Activated CD8-positive, alpha-beta T cell treated with anti-CD3 and anti-CD28 coated beads, Interleukin-2, amount 10 ng/mL, durations not matched to agents 7 days and 5 days (primary cell): ENCODE data around the gene PLCXD1. TPM values are rescaled to one million over a fixed set of nuclear protein-coding genes. Genes with fewer than 3 reads are reported as not detected.
A peak's percentile ranks its signal among the peaks of the same experiment; 100 is the strongest.
"Not testable (repeated sequence)": the region's sequence is repeated elsewhere in the genome, so short reads cannot be mapped to it uniquely, and the experiment has no call there.

Source experiments
- ATAC-seq: fragments of 150-1000 bp; cut with Tn5 transposase; one replicate; pipeline ENCODE4 v1.10.0; 2021; ENCODE audit warnings: moderate library complexity
- CTCF ChIA-PET: fragments of 350-600 bp; sonication (Branson Sonifier 250); formaldehyde crosslinking; loops from one replicate; lab custom pipeline; 2021; ENCODE audit warnings: antibody characterized with exemption; lab: Charles Lee
- POLR2A ChIA-PET: fragments of 350-600 bp; sonication (Branson Sonifier 250); formaldehyde crosslinking; loops from one replicate; lab custom pipeline; 2021; ENCODE audit warnings: antibody characterized with exemption; lab: Charles Lee
- DNase-seq: peaks from one replicate; pipeline ENCODE4 v3.0.0-alpha.2; 2020
- H3K27ac Mint-ChIP-seq: one replicate; pipeline ENCODE4 v1.8.0; 2021; ENCODE audit warnings: mild to moderate bottlenecking, mixed read lengths
- H3K27me3 Mint-ChIP-seq: one replicate; pipeline ENCODE4 v1.8.0; 2021; ENCODE audit warnings: low read depth, mixed read lengths
- H3K36me3 Mint-ChIP-seq: one replicate; pipeline ENCODE4 v1.8.0; 2021; ENCODE audit warnings: low read depth, mixed read lengths
- H3K4me1 Mint-ChIP-seq: one replicate; pipeline ENCODE4 v1.8.0; 2021; ENCODE audit warnings: low read depth, mixed read lengths
- H3K4me3 Mint-ChIP-seq: one replicate; pipeline ENCODE4 v1.8.0; 2021; ENCODE audit warnings: mild to moderate bottlenecking, mixed read lengths
- H3K9me3 Mint-ChIP-seq: one replicate; pipeline ENCODE4 v1.8.0; 2022; ENCODE audit warnings: mixed read lengths; ENCODE audit not compliant: insufficient read depth
- total RNA-seq, 2 experiments: library from RNA; stranded (reverse); gene quantifications; one replicate each; pipeline ENCODE4 v1.2.3, GENCODE V29; 2021

Gene PLCXD1
- total RNA-seq, 2 experiments from 2014 or later: 44.5 to 50.2 TPM

DNA sequence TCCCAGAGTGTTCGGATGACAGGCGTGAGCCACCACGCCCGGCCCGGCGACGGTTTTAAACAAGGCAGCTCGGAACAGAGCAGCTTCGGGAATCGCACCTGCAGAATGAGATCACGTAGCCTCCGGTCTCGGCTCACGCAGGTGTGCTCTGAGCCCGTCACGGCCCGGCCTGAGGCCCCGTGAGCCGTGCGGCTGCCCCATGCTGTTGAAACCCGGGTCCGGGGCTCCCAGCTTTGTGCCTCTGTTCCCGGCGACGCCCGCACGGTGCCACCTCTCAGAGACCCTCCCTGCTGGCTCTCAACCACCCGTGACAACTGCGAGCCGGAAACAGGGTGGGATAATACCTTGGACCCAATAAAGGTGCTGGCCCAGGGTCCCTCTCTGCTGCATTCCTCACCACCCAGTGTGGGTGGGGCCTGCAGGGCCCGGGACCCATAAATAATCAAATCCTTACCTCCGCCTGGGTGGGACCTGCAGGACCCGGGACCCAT is 13.4 kb upstream of the PLCXD1 start:
- no peak overlapping the region for H3K27ac Mint-ChIP-seq
- DNase-seq: no peak
- CTCF ChIA-PET: no interaction called here
- no peaks in the 10 kb centered on the region for H3K9me3 Mint-ChIP-seq
- no peaks in the 10 kb centered on the region for H3K36me3 Mint-ChIP-seq
- H3K27me3 Mint-ChIP-seq: no peaks in the 10 kb centered on the region
- no peak for ATAC-seq
- no peaks in the 10 kb centered on the region for H3K4me1 Mint-ChIP-seq
- POLR2A ChIA-PET: no interaction called here
- H3K4me3 Mint-ChIP-seq: no peak overlapping the region

DNA sequence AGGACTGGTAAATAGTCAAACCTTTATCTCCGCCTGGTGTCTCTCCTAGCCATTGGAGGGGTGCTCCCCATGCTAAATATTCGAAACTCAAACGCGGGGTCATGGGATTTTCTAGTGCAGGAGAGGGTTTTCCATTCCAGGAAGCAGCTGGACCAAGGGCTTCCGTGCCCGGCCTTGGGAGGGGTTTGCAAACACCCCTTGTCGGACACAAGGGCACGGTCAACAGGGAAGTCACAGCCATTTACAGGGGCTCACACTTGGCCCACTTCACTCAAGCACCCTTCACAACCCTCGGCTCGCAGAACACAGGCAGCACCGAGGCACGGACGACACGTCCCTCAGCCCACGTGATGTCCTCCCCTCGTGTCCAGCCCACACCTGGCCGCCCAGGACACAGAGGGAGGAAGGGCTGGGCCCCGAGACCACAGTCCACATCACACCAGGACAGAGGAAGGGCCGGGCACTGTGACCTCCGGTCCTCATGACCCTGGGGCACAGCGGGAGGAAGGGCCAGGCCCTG is 10.3 kb upstream of the PLCXD1 start:
- H3K9me3 Mint-ChIP-seq: no peaks in the 10 kb centered on the region
- ATAC-seq: no peak
- DNase-seq: no peak
- H3K36me3 Mint-ChIP-seq: no peaks in the 10 kb centered on the region
- peaks cover 3% of the 10 kb centered on the region for H3K4me1 Mint-ChIP-seq
- no peak overlapping the region for H3K27ac Mint-ChIP-seq
- no peak overlapping the region for H3K4me3 Mint-ChIP-seq
- H3K27me3 Mint-ChIP-seq: no peaks in the 10 kb centered on the region
- POLR2A ChIA-PET: no interaction called here
- CTCF ChIA-PET: no interaction called here

- Mint-ChIP-seq H3K27me3 (peaks cover 2% of the 10 kb centered on the region), H3K27ac (no peak overlapping the region), H3K9me3 (no peaks in the 10 kb centered on the region), H3K4me1 (peaks cover 18% of the 10 kb centered on the region), H3K4me3 (peak overlapping the region; percentile 52), H3K36me3 (no peaks in the 10 kb centered on the region)
- no peak for ATAC-seq
- ChIA-PET POLR2A (no interaction called here), CTCF (no interaction called here)
- DNase-seq: no peak
Measured at GRCh38 chrX:274904-275475, 6.2 kb upstream of the PLCXD1 start.

- peak overlapping the region; percentile 75 for H3K4me3 Mint-ChIP-seq
- CTCF ChIA-PET: no interaction called here
Measured at GRCh38 chrX:275476-275966, 5.7 kb upstream of the PLCXD1 start.

DNA sequence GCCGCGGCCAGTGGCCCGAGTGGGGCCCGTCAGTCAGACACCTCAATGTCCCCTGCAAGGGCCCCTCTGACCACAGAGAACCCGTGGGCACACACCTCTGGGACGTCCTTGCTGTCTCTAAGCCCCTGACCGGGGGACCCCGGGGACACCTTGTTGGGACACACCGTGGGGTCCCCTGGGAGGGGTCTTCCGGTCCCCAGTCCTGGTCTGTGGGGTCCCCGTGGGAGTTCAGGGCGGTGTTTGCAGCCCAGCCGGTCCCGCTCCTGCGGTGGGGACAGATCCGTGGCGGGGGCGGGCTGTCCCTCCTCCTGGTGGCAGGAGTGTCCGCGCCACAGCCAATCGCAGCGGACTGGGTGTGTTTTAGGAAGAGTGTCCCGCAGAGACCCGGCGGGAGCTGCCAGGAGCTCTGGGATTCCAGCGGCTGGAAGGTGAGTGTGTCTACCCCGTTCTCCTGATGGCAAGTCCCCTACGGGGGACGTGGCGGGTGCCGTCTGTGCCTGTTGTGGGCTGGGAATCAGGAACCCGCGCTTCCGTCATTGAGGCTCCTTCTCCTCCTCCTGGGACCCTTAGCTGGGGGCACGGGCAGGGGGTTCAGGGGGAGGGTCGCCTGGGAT is 5.1 kb upstream of the PLCXD1 start:
- H3K4me1 Mint-ChIP-seq: peaks cover 18% of the 10 kb centered on the region

More at GRCh38 chrX:275476-275966, 5.7 kb upstream of the PLCXD1 start:
- DNase-seq: no peak
- Mint-ChIP-seq H3K27ac (no peak overlapping the region), H3K4me1 (peaks cover 18% of the 10 kb centered on the region), H3K9me3 (no peaks in the 10 kb centered on the region), H3K36me3 (no peaks in the 10 kb centered on the region), H3K27me3 (peaks cover 2% of the 10 kb centered on the region)
- ATAC-seq: peak; percentile 16
- POLR2A ChIA-PET: no interaction called here

GRCh38 chrX:276581-277201 is 4.5 kb upstream of the PLCXD1 start:
- no peak for DNase-seq
- peak; percentile 59 for ATAC-seq
- Mint-ChIP-seq H3K27me3 (peaks cover 2% of the 10 kb centered on the region), H3K27ac (peak overlapping the region; percentile 39), H3K4me1 (peaks cover 23% of the 10 kb centered on the region), H3K4me3 (peak overlapping the region; percentile 75), H3K9me3 (no peaks in the 10 kb centered on the region), H3K36me3 (no peaks in the 10 kb centered on the region)
- CTCF ChIA-PET: no interaction called here
- POLR2A ChIA-PET: no interaction called here

More for the DNA sequence above, 5.1 kb upstream of the PLCXD1 start:
- ATAC-seq: peak; percentile 90
- H3K36me3 Mint-ChIP-seq: no peaks in the 10 kb centered on the region
- peak; percentile 49 for DNase-seq
- POLR2A ChIA-PET: no interaction called here
- peaks cover 2% of the 10 kb centered on the region for H3K27me3 Mint-ChIP-seq
- no peaks in the 10 kb centered on the region for H3K9me3 Mint-ChIP-seq
- no peak overlapping the region for H3K27ac Mint-ChIP-seq
- CTCF ChIA-PET: no interaction called here
- H3K4me3 Mint-ChIP-seq: peak overlapping the region; percentile 75

DNA sequence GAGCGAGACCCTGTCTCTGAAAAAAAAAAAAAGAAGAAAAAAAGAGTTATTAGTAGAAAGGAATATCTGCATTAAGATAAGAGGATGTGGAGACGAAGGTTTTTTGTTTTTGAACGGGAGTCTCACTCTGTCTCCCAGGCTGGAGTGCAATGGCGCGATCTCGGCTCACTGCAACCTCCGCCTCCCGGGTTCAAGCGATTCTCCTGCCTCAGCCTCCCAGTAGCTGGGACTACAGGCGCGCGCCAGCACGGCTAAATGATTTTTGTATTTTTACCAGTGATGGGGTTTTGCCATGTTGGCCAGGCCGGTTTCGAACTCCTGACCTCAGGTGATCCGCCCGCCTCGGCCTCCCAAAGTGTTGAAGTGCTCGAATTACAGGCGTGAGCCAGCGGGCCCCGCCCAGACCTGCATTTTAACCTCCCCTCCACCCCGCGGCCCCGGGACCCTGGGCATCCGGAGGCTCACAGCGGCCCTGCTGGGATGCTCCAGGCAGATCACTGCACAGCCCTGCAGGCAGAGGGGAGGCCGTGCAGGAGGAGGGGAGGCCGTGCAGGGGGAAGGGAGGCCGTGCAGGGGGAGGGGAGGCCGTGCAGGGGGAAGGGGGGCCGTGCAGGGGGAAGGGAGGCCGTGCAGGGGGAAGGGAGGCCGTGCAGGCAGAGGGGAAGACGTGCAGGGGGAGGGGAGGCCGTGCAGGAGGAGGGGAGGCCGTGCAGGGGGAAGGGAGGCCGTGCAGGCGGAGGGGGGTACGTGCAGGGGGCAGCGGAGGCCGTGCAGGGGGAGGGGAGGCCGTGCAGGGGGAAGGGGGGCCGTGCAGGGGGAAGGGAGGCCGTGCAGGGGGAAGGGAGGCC is 1.2 kb upstream of the PLCXD1 start:
- ATAC-seq, DNase-seq, H3K9me3 Mint-ChIP-seq, H3K27ac Mint-ChIP-seq, POLR2A ChIA-PET, H3K27me3 Mint-ChIP-seq, CTCF ChIA-PET: not testable (repeated sequence)
- Mint-ChIP-seq H3K4me1 (peaks cover 38% of the 10 kb centered on the region), H3K4me3 (peak overlapping the region; percentile 12), H3K36me3 (peaks cover 10% of the 10 kb centered on the region)

DNA sequence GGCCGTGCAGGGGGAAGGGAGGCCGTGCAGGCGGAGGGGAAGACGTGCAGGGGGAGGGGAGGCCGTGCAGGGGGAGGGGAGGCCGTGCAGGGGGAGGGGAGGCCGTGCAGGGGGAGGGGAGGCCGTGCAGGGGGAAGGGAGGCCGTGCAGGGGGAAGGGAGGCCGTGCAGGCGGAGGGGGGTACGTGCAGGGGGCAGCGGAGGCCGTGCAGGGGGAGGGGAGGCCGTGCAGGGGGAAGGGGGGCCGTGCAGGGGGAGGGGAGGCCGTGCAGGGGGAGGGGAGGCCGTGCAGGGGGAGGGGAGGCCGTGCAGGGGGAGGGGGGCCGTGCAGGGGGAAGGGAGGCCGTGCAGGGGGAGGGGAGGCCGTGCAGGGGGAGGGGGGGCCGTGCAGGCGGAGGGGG is 459 bp upstream of the PLCXD1 start:
- H3K27ac Mint-ChIP-seq, POLR2A ChIA-PET, CTCF ChIA-PET: not testable (repeated sequence)

GRCh38 chrX:282000-282681 is 960 bp downstream of the PLCXD1 start:
- H3K9me3 Mint-ChIP-seq, H3K27me3 Mint-ChIP-seq, H3K27ac Mint-ChIP-seq, POLR2A ChIA-PET, CTCF ChIA-PET, ATAC-seq, DNase-seq: not testable (repeated sequence)
- Mint-ChIP-seq H3K36me3 (peaks cover 27% of the 10 kb centered on the region), H3K4me1 (peaks cover 46% of the 10 kb centered on the region), H3K4me3 (peak overlapping the region; percentile 40)

More for the DNA sequence above, 459 bp upstream of the PLCXD1 start:
- DNase-seq, H3K9me3 Mint-ChIP-seq, H3K4me3 Mint-ChIP-seq, H3K27me3 Mint-ChIP-seq, ATAC-seq: not testable (repeated sequence)
- H3K36me3 Mint-ChIP-seq: peaks cover 18% of the 10 kb centered on the region
- peaks cover 34% of the 10 kb centered on the region for H3K4me1 Mint-ChIP-seq

DNA sequence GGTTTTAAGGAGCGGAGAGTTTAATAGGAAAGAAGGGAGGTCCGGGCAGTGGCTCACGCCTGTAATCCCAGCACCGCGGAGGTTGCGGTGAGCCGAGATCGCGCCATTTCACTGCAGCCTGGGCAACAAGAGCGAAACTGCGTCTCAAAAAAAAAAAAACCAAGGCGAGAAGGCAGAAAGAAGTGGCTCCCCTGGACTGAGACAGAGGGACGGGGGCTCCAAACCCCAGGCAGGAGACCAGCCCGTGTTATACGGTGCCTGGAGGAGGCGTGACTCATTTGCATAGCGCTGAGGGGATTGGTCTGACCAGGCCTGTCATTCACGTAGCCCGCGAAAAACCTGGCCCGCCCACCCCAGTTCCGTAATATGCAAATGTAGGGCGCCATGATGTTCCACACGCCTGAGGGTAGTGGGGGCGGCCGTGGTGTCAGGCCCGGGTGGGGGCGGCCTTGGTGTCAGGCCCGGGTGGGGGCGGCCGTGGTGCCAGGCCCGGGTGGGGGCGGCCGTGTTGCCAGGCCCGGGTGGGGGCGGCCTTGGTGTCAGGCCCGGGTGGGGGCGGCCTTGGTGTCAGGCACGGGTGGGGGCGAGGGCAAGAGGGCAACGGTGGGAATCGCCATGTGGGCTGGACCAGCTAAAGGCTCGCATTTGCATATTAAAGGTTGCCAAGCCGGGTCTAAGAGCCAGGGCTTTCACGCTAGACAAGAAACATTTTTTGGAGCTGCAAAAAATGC is 2.1 kb downstream of the PLCXD1 start:
- peaks cover 43% of the 10 kb centered on the region for H3K4me1 Mint-ChIP-seq
- DNase-seq (peak; percentile 96), ATAC-seq (peak; percentile 100)
- ChIA-PET CTCF (no interaction called here), POLR2A (no interaction called here)
- no peaks in the 10 kb centered on the region for H3K9me3 Mint-ChIP-seq
- no peaks in the 10 kb centered on the region for H3K27me3 Mint-ChIP-seq
- peak overlapping the region; percentile 82 for H3K4me3 Mint-ChIP-seq
- H3K36me3 Mint-ChIP-seq: peaks cover 32% of the 10 kb centered on the region
- H3K27ac Mint-ChIP-seq: peak overlapping the region; percentile 94
